Neural progenitor cell (in vitro differentiated cells): Measurements from ENCODE around the gene ETFDH.

ENCODE experiments used
- EZH2 ChIP-seq: fragments of 200-600 bp; sonication (generic); IDR thresholded peaks from 2 replicates; pipeline ENCODE4 v1.6.1; 2017; ENCODE audit warnings: antibody characterized with exemption, mild to moderate bottlenecking, moderate library complexity
- TF ChIP-seq, protein P1 (sequence below): fragments of 200-600 bp; sonication (generic); IDR thresholded peaks from 2 replicates; pipeline ENCODE4 v1.5.1; 2017; ENCODE audit warnings: antibody characterized with exemption, mild to moderate bottlenecking

DNA sequence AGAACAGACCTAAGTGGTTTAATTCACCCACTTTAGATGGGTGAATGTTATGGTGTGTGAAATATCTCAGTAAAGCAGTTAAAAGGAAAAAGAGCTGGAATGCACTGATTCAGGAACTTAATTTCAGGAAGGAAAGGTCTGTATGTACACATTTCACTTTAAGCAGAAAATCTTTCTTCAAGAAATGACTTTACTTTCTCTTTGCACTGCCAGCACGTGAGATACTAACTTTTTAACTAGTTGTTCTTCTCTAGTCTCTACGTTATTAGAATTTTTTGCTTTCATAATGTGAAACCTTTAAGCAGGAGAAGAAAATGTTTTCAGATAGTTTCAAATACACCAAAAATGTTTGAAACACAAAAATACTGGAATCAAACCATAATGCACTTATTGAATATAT, 19.2 kb upstream of the ETFDH start:
- TF ChIP-seq, protein P1, sequence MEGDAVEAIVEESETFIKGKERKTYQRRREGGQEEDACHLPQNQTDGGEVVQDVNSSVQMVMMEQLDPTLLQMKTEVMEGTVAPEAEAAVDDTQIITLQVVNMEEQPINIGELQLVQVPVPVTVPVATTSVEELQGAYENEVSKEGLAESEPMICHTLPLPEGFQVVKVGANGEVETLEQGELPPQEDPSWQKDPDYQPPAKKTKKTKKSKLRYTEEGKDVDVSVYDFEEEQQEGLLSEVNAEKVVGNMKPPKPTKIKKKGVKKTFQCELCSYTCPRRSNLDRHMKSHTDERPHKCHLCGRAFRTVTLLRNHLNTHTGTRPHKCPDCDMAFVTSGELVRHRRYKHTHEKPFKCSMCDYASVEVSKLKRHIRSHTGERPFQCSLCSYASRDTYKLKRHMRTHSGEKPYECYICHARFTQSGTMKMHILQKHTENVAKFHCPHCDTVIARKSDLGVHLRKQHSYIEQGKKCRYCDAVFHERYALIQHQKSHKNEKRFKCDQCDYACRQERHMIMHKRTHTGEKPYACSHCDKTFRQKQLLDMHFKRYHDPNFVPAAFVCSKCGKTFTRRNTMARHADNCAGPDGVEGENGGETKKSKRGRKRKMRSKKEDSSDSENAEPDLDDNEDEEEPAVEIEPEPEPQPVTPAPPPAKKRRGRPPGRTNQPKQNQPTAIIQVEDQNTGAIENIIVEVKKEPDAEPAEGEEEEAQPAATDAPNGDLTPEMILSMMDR, result no peak
- no peak for TF ChIP-seq EZH2
